HG03108 (cell line): ENCODE data around the gene RBM26.
"Not testable (repeated sequence)": the region's sequence is repeated elsewhere in the genome, so short reads cannot be mapped to it uniquely, and the experiment has no call there.

Source experiments
- ATAC-seq: cut with Tn5 transposase; IDR thresholded peaks from one replicate; pipeline ENCODE4 v1.9.1; 2021; ENCODE audit warnings: moderate library complexity; ENCODE audit not compliant: unreplicated experiment

The RBM26 gene

GRCh38 chr13:79285159-79285558, 120.9 kb downstream of the RBM26 start:
- ATAC-seq = no peak

GRCh38 chr13:79283742-79284141, 122.3 kb downstream of the RBM26 start:
- ATAC-seq = no peak

- no peak for ATAC-seq
Measured at GRCh38 chr13:79282976-79283375, 123.1 kb downstream of the RBM26 start.

- no peak for ATAC-seq
Measured at GRCh38 chr13:79282508-79282907, 123.5 kb downstream of the RBM26 start.

DNA sequence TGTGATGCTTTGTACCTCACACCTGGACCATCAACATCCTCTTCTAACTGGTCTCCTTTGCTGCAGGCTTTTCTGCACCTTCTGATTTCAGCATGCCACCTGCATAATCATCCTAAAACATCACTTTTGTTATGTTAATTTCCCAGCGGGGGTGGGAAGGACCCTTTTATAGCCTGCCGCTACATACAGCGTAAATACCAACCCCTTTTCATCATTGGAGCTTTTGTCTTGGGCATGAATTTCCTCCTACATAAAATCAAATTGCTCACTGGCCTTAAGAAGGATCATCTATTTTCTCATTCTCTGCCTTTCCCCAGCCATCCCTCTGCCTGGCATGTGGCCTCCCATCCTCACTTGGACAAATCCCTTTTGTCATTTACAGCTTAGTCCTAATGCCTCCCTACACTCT, 124.7 kb downstream of the RBM26 start:
- no peak for ATAC-seq

DNA sequence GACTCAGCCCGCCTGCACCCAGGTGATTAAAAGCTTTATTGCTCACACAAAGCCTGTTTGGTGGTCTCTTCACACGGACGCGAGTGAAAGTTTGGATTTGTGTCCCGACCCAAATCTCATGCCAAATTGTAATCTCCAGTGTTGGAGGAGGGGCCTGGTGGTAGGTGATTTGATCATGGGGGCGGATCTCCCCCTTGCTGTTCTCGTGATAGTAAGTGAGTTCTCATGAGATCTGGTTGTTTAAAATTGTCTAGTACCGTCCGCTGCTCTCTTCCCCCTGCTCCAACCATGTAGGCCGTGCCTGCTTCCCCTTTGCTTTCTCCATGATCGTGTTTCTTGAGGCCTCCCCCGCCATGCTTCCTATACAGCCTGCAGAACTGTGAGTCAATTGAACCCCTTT, 126.3 kb downstream of the RBM26 start:
- ATAC-seq = not testable (repeated sequence)

- ATAC-seq = no peak
Measured at GRCh38 chr13:79273045-79273444, 133.0 kb downstream of the RBM26 start.

- no peak for ATAC-seq
Measured at GRCh38 chr13:79271616-79272015, 134.4 kb downstream of the RBM26 start.

GRCh38 chr13:79270859-79271258, 135.2 kb downstream of the RBM26 start:
- no peak for ATAC-seq
